ENCODE measurements around the gene MIF4GD.

Gene MIF4GD

DNA sequence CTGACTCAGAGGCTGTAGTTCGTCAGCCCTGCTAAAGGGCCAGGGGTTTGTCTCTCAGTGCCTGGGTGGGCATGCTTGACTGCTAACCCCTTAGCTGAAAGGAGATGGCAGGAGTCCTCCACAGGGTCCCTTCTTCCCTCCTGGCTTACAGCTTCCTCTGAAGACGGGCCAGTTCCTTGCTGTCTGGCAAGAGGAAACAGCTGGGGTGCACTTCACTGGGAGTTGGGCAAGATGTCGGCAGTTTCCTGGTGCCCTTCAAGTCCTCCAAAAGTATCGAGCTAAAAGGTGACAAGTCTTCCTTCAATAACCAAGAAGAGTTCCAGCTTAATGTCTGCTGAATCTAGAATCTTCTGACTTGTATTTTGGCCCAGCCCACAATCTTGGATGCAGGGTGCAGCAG is 42.2 kb downstream of the MIF4GD start:
- DNase-seq, result no peak

DNA sequence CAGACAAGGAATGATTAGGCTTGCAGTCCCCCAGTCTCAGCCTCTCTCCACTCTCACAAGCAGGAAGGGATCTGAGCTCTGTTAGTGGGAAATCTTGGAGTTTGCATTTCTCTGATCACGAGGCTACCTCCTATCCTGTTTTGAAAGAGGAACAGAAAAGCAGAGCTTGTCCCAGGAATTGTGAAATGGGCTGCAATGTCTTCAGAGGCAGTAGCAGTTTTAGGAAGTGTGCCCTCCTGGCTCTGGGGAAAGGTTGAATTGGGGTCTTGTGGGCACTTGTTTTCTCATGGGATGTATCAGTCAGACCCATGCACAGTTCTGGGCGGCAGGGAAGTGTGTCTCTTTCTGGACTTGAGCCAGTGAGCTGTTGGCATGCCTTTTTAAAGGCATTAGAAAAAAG is 42.7 kb downstream of the MIF4GD start:
- no peak for DNase-seq

DNA sequence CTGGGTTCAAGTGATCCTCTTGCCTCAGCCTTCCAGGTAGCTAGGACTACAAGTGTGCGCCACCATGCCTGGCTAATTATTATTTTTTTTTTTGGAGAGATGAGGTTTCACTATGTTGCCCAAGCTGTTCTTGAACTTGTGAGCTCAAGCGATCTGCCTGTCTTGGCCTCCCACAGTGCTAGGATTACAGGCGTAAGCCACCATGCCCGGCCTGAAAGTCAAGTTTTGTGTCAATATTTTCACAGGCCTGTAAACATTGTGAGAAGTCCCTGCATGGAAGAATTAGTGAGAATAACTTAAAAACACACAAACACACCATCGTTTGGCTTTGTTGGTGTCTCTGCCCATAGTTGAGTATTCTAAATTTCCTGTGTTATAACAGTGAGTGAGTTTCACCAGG is 43.3 kb downstream of the MIF4GD start:
- no peak for DNase-seq

DNA sequence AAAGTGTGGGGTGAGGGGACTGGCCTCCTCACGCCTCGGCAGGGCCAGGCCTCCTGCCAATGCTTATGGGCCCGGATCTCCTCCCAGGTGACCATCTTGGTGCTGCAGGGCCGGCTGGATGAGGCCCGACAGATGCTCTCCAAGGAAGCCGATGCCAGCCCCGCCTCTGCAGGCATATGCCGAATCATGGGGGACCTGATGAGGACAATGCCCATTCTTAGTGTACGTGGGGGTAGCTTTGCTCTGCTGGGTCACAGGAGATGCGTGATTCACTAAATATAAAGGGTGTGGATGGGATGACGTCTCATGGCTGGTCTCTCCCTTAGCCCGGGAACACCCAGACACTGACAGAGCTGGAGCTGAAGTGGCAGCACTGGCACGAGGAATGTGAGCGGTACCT is 46.0 kb downstream of the MIF4GD start:
- DNase-seq, result no peak

DNA sequence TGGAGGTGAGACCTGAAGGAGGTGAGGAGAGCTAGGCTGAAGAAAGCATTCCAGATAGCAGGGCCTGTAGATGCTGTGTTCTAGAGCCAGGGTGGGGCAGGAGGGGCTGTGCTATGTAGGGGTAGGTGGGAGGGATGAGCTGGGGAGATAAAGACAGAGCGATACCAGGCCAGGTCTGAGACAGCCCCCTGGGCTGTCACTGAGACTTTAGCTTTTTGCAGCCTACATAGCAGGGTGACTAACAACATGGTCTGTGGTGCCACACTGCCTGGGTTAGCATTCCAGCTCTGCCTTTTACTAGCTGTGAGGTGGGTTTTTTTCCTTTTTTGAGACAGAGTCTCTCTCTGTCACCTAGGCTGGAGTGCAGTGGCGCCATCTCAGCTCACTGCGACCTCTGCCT is 51.2 kb downstream of the MIF4GD start:
- no peak for DNase-seq

DNA sequence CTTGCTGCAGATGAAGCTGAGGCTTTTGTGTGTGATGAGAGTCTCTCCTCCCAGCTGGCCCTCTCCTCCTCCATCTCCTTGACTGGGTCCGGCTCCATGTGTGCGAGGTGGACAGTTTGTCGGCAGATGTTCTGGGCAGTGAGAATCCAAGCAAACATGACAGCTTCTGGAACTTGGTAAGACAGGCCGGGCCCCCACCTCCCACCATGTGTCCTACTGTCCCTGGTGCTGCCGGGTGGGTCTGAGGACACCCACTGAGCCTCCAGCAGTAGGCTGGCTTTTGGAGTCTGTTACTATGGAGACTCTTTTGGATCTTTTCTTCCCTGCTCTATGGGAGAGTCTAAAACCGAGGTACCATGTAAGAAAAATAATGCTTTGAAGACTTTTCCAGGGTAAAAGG is 52.9 kb downstream of the MIF4GD start:
- DNase-seq, result no peak
